AG09309 (cell line): ENCODE measurements around the gene NABP2.

Experiments
- DNase-seq: peaks from one replicate; pipeline ENCODE4 v3.0.0-alpha.2; 2010; ENCODE audit warnings: low read depth
- H3K4me3 ChIP-seq: 2 replicates; pipeline ENCODE4 v1.5.1; 2011; ENCODE audit warnings: mild to moderate bottlenecking, low read depth, low read length, moderate library complexity; ENCODE audit not compliant: control insufficient read depth
- CTCF ChIP-seq: IDR thresholded peaks from 2 replicates; pipeline ENCODE4 v1.5.1; 2011; ENCODE audit warnings: mild to moderate bottlenecking, low read depth, low read length, inconsistent platforms; ENCODE audit not compliant: insufficient read depth, control insufficient read depth; ENCODE audit errors: missing control alignments

The NABP2 gene

GRCh38 chr12:56231184-56231582 lies 7.0 kb downstream of the NABP2 start:
- no peak overlapping the region for H3K4me3 ChIP-seq
- no peak for TF ChIP-seq CTCF
- no peak for DNase-seq

GRCh38 chr12:56234746-56235436 lies 10.7 kb downstream of the NABP2 start:
- H3K4me3 ChIP-seq, result no peak overlapping the region
- no peak for DNase-seq
- no peak for TF ChIP-seq CTCF

- no peak for DNase-seq
- no peak for TF ChIP-seq CTCF
- no peak overlapping the region for H3K4me3 ChIP-seq
Observed at GRCh38 chr12:56236091-56236490, 11.9 kb downstream of the NABP2 start.

GRCh38 chr12:56236985-56237384 lies 12.8 kb downstream of the NABP2 start:
- no peak for TF ChIP-seq CTCF
- DNase-seq, result no peak

GRCh38 chr12:56237552-56237951 lies 13.4 kb downstream of the NABP2 start:
- H3K4me3 ChIP-seq, result no peak overlapping the region
- DNase-seq, result no peak
- no peak for TF ChIP-seq CTCF

More at GRCh38 chr12:56236985-56237384, 12.8 kb downstream of the NABP2 start:
- H3K4me3 ChIP-seq, result no peak overlapping the region

GRCh38 chr12:56241424-56242303 lies 17.5 kb downstream of the NABP2 start:
- no peak for DNase-seq
- TF ChIP-seq CTCF, result no peak
- no peak overlapping the region for H3K4me3 ChIP-seq
